Vagina (tissue), 2 donors: ENCODE results near the gene MRPS27. TPM values are rescaled to one million over a fixed set of nuclear protein-coding genes. Genes with fewer than 3 reads are reported as not detected.

Source experiments
- DNase-seq, 2 donors: peaks; one replicate each; pipeline ENCODE4 v3.0.0-alpha.2; 2017; ENCODE audit errors: extremely low spot score in 2 of 2
- H3K27ac ChIP-seq: fragments of 200-600 bp; sonication (generic); one replicate; pipeline ENCODE4 v1.5.1; 2019
- H3K27me3 ChIP-seq: fragments of 200-600 bp; sonication (generic); one replicate; pipeline ENCODE4 v1.5.1; 2019
- H3K36me3 ChIP-seq, 2 donors: fragments of 200-600 bp; sonication (generic); one replicate each; pipeline ENCODE4 v1.5.1; 2017 to 2019
- H3K4me1 ChIP-seq: fragments of 200-600 bp; sonication (generic); one replicate; pipeline ENCODE4 v1.5.1; 2019
- H3K4me3 ChIP-seq, 2 donors: fragments of 200-600 bp; sonication (generic); 1 replicate in 1 of 2; 2 replicates in 1 of 2; pipeline ENCODE4 v1.5.1; 2016 to 2019
- H3K9me3 ChIP-seq: fragments of 200-600 bp; sonication (generic); one replicate; pipeline ENCODE4 v1.5.1; 2019
- CTCF ChIP-seq, 3 experiments: fragments of 450-650 bp in 2 of 3; fragments of 200-600 bp in 1 of 3; sonication (generic) in 1 of 3; IDR thresholded peaks; one replicate each; pipeline ENCODE4 v1.5.1; 2017 to 2019; ENCODE audit warnings: antibody characterized with exemption in 3 of 3, mild to moderate bottlenecking in 2 of 3, moderate library complexity in 2 of 3
- POLR2A ChIP-seq, 2 donors: fragments of 450-650 bp; IDR thresholded peaks; one replicate each; pipeline ENCODE4 v1.6.1; 2017; ENCODE audit warnings: antibody characterized with exemption in 2 of 2, mild to moderate bottlenecking in 2 of 2, moderate library complexity in 2 of 2
- POLR2AphosphoS5 ChIP-seq, 2 donors: sonication (generic); formaldehyde crosslinking; IDR thresholded peaks; one replicate each; pipeline ENCODE4 v1.9.0; 2017; ENCODE audit warnings: antibody characterized with exemption in 2 of 2, mild to moderate bottlenecking in 2 of 2, low read depth in 1 of 2; ENCODE audit not compliant: insufficient read depth in 1 of 2
- intact Hi-C: fragments of 100-400 bp; cut with DNase I; formaldehyde crosslinking; loops from one replicate; pipeline ENCODE4 v1.15.1; 2023
- total RNA-seq: library from RNA; depleted of rRNA; stranded (reverse); fragments of >200 nt; gene quantifications from one replicate; pipeline ENCODE4 v1.2.3, GENCODE V29; 2016

MRPS27 gene
- total RNA-seq, 1 donor from 2014 or later, result 44.9 TPM

GRCh38 chr5:72351376-72351775 lies 31.3 kb upstream of the MRPS27 start:
- Histone ChIP-seq H3K27me3 (no peaks in the 10 kb centered on the region), H3K36me3 (no peaks in the 10 kb centered on the region), H3K27ac (no peak overlapping the region), H3K9me3 (no peaks in the 10 kb centered on the region), H3K4me1 (no peaks in the 10 kb centered on the region), H3K4me3 (no peak overlapping the region)
- TF ChIP-seq POLR2AphosphoS5 (IDR thresholded peaks at IDR 0.05; ENCODE audit: insufficient read depth in 1 of 2, low read depth in 1 of 2) (no peak), CTCF (IDR thresholded peaks at IDR 0.05) (no peak), POLR2A (IDR thresholded peaks at IDR 0.05) (no peak)
- DNase-seq, result no peak
- intact Hi-C loops, result no loop called here

- H3K27me3 ChIP-seq, result no peaks in the 10 kb centered on the region
- H3K4me3 ChIP-seq, result no peak overlapping the region
- no peaks in the 10 kb centered on the region for H3K4me1 ChIP-seq
- intact Hi-C loops, result no loop called here
- no peaks in the 10 kb centered on the region for H3K9me3 ChIP-seq
- peaks cover 0 to 12% of the 10 kb centered on the region in 2 donors for H3K36me3 ChIP-seq
- no peak for TF ChIP-seq CTCF (IDR thresholded peaks at IDR 0.05)
- TF ChIP-seq POLR2A (IDR thresholded peaks at IDR 0.05), result no peak
- no peak for TF ChIP-seq POLR2AphosphoS5 (IDR thresholded peaks at IDR 0.05; ENCODE audit: insufficient read depth in 1 of 2, low read depth in 1 of 2)
- H3K27ac ChIP-seq, result no peak overlapping the region
- DNase-seq, result no peak
Measured at GRCh38 chr5:72347801-72348308, 27.8 kb upstream of the MRPS27 start.

GRCh38 chr5:72346398-72346797 lies 26.4 kb upstream of the MRPS27 start:
- Histone ChIP-seq H3K27ac (no peak overlapping the region), H3K27me3 (no peaks in the 10 kb centered on the region), H3K9me3 (no peaks in the 10 kb centered on the region), H3K36me3 (peaks cover 0 to 12% of the 10 kb centered on the region in 2 donors), H3K4me3 (no peak overlapping the region), H3K4me1 (no peaks in the 10 kb centered on the region)
- intact Hi-C loops, result no loop called here
- DNase-seq, result no peak
- TF ChIP-seq CTCF (IDR thresholded peaks at IDR 0.05), result no peak
- TF ChIP-seq POLR2A (IDR thresholded peaks at IDR 0.05), result no peak

GRCh38 chr5:72338689-72339209 lies 18.7 kb upstream of the MRPS27 start:
- H3K4me1 ChIP-seq, result no peaks in the 10 kb centered on the region
- H3K27ac ChIP-seq, result no peak overlapping the region
- no peak for DNase-seq
- peaks cover 0 to 15% of the 10 kb centered on the region in 2 donors for H3K36me3 ChIP-seq
- no peaks in the 10 kb centered on the region for H3K9me3 ChIP-seq
- no peak overlapping the region for H3K4me3 ChIP-seq
- TF ChIP-seq POLR2AphosphoS5 (IDR thresholded peaks at IDR 0.05; ENCODE audit: insufficient read depth in 1 of 2, low read depth in 1 of 2), result no peak
- no peak for TF ChIP-seq POLR2A (IDR thresholded peaks at IDR 0.05)
- no peak for TF ChIP-seq CTCF (IDR thresholded peaks at IDR 0.05)
- intact Hi-C loops, result no loop called here
- no peaks in the 10 kb centered on the region for H3K27me3 ChIP-seq

- Histone ChIP-seq H3K4me3 (no peak overlapping the region), H3K36me3 (peaks cover 0 to 7% of the 10 kb centered on the region in 2 donors), H3K27ac (no peak overlapping the region), H3K27me3 (no peaks in the 10 kb centered on the region), H3K9me3 (no peaks in the 10 kb centered on the region), H3K4me1 (no peaks in the 10 kb centered on the region)
- intact Hi-C loops, result no loop called here
- TF ChIP-seq CTCF (IDR thresholded peaks at IDR 0.05) (no peak), POLR2AphosphoS5 (IDR thresholded peaks at IDR 0.05; ENCODE audit: insufficient read depth in 1 of 2, low read depth in 1 of 2) (no peak), POLR2A (IDR thresholded peaks at IDR 0.05) (no peak)
- DNase-seq, result no peak
Measured at GRCh38 chr5:72337159-72337558, 17.1 kb upstream of the MRPS27 start.
